ENCODE data around the gene ADORA3.
A peak's percentile ranks its signal among the peaks of the same experiment; 100 is the strongest.

Gene ADORA3

DNA sequence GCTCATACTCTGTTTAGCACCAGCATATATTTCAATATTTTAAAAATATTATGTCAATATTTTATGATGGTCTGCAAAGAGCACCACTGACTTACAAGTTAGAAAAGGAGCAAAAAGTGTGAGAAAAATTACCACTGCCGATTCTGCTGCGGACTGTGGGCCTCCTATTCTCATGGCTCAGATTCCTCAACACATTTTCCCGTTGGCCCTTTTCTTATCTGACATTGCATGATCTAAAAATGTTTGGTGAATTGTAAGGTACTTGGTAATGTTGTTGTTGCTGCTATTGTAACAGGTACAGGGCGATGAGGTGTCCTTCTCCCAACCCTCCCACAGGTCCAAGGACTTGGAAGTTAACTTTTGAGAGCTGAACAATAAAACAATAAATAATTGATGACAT is 28.9 kb downstream of the ADORA3 start:
- no peak for DNase-seq (ENCODE audit: low spot score)

DNA sequence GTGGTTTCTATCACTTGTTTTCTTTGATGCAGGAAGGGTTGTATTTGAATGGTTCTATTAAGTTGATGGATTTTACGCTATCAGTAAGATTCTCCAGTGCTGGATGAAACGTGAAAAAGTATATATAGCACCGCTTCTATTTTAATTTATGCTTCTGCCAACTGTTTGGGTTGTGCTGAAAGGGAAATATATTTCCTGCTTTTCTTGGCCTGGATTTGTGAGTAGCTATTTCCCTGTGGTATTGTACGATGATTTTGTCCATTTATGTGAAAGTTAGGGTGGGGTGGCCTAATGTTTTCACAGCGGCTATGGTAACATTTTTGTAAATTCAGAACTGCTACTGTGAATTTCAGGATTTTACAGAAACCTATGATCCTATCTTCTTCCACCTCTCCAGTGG is 29.3 kb downstream of the ADORA3 start:
- DNase-seq (ENCODE audit: low spot score), result no peak

DNA sequence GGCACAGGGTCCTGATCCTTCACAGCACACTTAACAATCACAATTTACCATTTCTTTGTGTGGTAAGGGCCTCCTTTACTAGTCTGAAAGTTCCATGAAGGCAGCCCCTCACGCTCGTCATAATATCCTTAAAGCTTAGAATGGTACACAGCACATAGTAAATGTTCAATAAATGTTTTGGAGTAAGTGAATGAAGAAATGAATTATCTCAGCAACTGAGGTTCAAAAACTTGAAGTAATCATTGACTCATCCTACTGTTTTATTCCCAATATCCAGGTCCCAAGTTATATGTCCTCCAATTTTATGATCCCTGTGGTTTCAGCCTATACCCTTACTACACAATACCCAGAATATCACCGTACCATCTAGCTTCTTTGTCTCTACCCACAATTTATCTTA is 31.9 kb downstream of the ADORA3 start:
- DNase-seq (ENCODE audit: low spot score), result no peak

DNA sequence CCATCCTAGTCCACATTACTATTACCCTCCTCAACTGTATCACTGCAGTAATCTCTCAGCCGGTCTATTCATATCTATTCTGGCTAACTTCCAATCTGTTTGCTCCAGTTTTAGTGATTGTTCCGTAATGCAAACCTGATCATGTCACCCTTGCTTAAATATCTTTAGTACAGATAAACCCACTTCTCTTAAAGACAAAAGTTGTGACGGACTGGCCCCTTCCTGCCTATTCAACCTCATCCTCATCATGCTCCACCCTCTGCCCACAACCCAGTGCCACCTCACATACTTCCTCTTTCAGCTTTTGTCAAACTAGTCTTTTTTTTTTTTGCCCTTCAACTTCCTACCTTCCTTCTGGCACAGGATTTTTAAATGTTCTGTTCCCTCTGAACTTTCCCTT is 32.4 kb downstream of the ADORA3 start:
- DNase-seq (ENCODE audit: low spot score), result no peak

DNA sequence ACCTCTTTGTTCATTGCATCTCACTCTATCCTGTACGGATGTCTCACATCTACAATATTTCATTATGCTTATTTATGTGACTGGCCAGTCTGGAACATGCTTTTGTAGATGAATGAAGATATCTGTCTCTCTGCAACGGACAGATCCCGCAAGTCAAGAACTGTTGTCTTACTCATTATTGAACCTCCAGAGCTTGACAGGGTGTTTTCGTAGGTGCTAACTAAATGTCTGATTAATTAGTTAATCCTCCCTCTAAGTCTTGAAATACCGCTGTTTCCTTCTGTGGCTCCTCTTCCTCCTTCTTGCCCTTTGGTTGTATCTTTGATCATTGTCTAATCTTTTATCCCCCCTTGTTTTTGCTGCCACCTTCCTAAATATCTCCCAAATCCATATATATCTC is 32.8 kb downstream of the ADORA3 start:
- no peak for DNase-seq (ENCODE audit: low spot score)

DNA sequence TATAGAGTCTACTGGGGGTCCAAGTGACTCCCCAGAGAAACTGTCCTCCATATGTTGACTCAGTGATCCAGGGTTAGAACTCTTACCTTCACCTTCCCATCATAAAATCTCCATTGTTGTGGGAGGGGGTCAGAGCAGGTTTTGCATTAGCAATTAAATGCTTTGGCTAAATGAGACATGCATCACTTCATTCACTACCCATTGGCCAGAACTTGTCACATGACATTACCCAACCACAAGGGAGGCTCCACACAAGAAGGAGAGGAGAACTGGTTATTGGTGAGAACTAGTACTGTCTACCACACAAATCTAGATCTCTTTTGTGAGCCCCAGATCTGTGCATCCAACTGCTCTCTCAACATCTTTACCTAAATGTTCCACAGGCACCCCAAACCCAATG is 33.9 kb downstream of the ADORA3 start:
- no peak for DNase-seq (ENCODE audit: low spot score)

DNA sequence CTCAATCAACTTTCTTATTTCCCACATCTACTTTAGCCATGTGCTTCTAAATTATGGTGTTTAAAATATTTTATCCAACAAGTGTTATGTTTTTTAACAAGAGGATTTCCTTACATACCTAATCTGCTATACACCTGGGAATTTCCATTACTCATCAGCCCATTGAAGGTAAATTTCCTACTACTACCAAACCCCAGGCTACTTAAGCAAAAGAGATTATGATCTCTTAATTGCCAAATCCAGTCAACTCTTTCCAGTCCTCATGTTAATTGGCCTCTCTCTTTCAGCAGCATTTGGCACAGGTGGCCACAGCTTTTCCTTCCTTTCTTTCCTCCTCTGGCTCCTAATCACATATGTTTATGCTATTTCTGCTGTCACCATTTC is 34.7 kb downstream of the ADORA3 start:
- DNase-seq (ENCODE audit: low spot score), result no peak

DNA sequence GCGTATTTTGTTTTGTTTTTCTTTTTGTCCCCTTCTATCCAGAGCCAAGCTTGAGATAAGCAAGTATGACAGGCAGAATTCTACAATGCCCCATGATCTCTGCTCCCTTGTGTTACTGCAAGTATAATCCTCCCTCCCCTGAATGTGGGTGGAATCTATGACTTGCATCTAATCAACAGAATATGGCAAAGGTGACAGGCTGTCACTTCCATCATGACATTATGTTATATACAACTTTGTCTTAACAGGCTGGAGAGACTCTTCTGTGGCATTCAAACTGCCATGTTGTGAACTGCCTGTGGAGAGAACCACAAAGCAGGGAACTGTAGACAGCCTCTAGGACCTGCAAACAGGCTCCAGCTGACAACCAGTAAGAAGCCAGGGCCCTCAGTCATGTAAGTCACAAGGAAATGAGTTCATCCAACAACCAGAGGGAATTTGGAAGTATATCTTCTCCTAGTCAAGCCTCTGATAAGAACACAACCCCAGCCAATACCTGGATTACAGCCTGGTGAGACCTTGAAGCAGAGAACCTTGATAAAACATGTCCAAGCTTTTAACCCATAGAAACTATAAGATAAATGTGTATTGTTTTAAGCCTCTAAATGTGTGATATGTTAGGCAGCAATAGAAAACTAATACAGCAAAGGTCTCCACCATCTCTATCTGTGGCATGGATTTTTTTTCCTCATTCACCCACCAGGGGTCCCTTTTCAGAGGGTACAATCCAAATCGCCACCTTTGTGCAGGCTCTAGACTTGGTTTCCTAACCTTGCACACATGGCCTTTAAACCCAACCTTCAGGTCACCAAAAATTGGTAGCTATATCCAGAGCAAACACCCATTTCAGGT is 35.3 kb downstream of the ADORA3 start:
- DNase-seq (ENCODE audit: low spot score), result no peak

DNA sequence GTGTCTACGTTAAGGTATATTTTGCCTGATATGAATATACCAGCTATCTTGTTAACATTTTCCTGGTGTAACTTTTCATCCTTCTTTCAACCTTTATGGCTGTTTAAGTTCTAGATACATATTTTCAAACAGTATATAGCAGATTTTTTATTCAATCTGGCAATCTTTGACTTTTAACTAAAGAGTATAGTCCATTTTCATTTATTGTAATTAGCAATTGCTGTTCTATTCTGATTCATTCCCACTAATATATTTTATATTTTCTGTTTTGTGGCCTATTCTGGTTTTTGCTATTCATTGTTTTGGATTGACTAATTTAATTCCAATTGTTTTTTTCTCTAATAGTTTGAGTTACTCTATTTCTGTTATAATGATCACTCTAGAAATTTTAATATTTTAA is 37.0 kb downstream of the ADORA3 start:
- DNase-seq (ENCODE audit: low spot score), result no peak

DNA sequence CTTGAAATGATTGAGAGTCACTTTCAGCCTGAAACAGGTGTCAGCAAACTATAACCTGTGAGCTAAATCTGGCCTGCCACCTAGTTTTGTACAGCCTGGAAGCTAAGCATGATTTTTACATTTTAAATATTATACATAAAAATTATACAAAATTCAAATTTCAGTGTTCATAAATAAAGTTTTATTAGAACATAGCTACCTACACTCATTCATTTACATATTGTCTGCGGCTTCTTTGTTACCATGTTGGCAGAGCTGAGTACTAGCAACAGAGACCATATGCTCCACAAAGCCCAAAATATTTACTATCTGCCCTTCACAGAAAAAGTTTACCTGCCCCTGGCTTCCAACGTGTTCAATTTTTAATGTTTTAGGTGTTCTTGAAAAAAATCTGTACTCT is 37.7 kb downstream of the ADORA3 start:
- no peak for DNase-seq (ENCODE audit: low spot score)

DNA sequence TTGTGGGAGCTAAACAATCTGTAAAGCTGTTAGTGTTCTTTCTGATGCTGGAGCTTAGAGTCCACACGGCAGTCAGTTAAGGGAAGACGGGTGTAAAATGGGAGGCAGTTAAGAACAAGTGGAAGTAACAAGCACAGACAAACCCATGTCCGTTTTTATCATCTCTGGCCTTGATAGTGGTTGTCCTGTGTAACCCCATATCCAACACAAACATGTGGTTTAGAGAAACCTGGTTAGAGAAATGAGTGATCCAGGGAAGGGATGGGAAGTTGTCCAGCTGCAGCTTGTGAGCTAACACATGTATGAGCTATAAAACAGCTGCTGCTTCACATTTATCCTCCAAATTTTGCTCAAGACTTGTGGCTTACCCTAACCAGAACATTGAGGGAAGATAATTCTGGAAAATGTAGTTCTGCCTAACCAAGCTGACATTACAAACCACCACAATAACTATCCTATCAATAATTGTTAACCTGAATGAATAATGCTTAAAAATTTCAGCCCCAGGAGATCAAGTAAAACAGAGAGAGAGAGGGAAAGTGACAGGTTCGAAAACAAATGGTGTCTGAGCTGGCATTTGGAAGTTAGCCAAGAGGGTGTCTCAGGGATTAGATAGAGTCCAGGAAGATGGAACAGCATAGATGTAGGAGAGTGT is 40.3 kb downstream of the ADORA3 start:
- DNase-seq (ENCODE audit: low spot score), result peak; percentile 13

DNA sequence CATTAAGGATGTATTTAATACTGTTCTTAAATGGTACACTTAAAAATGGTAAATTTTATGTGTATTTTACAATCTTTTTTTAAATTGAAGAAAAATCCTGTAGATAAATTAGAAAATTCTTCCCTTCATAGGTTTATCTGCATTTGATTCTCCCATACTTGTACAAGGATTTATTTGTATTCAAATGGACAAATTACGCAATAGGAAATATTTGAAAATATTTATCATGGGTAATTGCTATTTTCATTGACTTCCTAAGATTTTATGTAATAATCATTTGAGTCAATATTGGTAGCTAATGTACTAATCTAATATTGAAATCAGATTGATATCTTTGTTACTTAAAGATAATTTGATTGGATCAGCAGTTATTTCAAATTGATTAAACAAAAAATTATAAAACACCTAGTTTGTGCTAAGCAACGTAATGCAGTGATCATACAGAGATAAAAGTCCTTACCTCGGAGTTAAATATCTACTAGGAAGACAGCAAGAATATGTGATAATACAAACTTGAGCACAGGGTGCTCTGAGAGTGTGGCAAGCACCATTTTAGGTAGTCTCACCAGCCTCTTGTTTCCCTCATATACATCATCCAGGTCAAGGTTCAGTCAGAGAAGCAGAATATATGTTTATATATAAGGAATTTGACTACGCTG is 40.9 kb downstream of the ADORA3 start:
- no peak for DNase-seq (ENCODE audit: low spot score)

DNA sequence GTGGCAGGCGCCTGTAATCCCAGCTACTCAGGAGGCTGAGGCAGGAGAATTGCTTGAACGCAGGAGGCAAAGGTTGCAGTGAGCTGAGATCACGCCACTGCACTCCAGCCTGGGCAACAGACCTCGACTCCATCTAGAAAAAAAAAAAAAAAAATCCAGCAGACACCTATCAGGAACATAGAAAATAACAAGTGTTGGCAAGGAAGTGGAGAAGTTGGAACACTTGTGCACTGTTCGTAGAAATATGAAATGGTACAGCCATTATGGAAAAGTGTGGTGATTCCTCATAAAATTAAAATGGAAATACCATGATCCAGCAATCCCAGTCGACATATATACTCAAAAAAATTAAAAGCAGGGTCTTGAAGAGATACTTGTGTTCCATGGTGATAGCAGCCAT is 41.7 kb downstream of the ADORA3 start:
- DNase-seq (ENCODE audit: low spot score), result no peak

DNA sequence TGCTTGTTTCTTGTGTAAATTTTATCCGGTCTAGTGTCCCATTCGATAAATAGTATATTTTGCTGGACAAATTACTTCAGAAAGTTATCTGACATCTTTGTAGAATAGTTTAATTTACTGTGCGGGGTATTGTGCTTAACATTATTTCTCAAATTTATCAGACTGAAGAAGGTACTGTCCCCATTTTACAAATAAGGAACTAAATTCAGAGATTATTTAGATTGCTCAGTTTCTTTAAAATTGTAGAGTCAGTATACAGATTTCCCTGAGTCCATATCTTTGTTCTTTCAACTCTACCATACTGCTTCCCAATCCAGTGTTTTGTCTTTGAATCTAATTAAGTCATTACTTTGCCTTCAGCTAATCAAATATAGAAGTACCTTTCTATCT is 47.8 kb downstream of the ADORA3 start:
- no peak for DNase-seq (ENCODE audit: low spot score)

DNA sequence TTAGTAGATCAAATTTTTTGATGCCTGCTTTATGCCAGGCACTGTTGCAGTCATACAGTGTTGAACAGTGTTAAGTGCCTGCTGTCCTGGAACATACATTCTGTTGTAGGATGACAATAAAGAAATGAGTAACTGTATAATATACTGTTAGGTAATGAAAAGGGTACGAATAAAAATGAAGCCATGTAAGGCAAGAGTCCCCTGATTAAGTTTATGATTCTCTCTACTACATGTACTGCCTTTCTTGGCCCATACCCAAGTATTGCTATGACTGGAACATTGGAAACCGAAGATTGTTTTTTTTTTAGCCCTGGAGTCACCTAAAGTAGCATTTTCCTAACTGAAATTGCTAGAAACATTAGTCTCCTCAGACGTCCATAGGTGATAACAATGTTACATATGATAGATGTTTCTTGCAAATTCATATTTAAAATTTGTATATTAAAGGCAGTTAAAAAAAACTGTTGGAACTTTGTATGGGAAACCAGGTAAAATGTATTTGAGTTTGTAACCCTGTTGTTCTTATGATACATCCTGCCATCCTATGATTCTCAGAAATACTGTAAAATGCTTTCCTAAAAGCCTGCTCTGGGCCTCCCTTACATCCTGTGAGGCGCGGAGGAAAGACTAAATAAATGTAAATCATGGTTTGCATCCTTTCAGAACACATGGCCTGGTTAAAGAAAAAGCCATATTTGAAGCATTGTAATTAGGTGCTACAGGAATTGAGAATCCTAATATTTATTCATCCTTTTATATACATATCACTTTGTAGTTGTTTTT is 48.4 kb downstream of the ADORA3 start:
- DNase-seq (ENCODE audit: low spot score), result no peak

DNA sequence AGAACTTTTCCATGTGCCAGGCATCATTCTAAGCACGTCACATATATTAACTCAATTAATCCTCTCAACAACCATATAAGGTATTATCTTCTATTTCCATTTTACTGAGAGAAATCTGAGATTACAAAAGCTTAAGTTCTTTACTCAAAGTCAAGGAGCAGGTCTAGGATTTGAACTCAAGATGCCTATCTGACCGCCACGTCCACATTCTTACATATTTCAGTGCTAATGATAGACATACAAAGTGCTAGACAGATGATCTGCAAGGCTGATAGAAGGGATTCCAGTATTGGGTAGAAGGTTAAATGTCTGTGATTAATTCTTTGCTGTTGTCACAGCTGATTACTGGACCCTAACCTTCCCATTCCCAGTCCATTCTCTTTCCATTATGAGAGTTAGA is 49.7 kb downstream of the ADORA3 start:
- DNase-seq (ENCODE audit: low spot score), result no peak

DNA sequence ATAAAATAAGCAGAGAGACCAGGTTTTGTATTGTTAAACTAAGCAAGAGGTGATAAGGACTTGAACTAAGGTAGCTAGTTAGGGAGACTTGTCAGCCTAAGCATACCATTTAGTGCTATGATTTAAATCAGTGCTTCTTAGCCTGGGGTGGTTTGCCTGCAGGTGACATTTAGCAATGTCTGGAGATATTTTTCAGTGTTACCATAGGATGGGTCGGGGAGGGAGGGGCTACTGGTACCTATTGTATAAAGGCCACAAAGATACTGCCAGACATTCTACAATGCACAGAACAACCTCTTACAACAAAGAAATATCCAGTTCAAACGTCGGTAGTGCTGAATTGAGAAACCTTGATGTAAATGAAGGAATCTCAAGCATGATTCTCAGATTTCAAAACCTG is 50.9 kb downstream of the ADORA3 start:
- no peak for DNase-seq (ENCODE audit: low spot score)

DNA sequence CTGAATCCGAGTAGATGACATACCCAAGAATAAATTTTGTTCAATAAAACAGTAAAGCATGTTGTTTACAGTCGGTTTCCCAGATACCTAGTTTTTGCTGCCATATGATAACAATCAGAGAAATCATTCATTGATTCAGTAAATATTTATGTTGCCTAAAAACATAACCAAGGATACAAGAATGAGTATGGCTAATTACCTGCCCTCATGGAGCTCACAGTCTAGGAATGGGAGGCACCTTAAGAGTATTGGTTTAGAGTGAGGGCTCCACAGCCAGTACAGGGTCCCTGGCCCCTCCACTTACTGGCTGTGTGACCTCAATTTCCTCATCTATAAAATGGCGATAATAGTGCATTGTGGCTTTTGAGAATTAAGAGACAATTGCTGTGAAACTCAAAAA is 53.2 kb downstream of the ADORA3 start:
- no peak for DNase-seq (ENCODE audit: low spot score)

DNA sequence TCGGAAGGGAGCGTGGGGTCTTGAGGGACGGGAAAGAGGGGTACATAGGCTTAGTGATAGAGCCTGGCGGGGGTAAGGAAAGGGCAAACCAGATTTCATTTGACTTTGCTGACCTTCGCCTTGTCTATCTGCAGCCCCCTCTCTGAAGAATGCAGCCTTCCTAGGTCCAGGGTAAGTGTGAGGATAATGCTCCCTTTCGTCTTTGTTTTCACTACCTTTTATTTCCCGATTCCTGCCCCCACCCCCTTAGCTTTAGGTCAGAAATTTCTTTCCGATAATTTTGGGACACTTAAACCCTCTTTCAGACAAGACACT is 53.8 kb downstream of the ADORA3 start:
- DNase-seq (ENCODE audit: low spot score), result no peak

Data from AG20443 (cell line).